NK-92 treated with Interleukin-12 subunit alpha and Interleukin-12 subunit beta, amount 100 ng/mL, for 24 hours (cell line): Measurements from ENCODE around the gene ISCA1.

Source experiments
- DNase-seq: peaks from one replicate; lab custom pipeline; 2025; lab: John Stamatoyannopoulos, UW

ISCA1 gene

DNA sequence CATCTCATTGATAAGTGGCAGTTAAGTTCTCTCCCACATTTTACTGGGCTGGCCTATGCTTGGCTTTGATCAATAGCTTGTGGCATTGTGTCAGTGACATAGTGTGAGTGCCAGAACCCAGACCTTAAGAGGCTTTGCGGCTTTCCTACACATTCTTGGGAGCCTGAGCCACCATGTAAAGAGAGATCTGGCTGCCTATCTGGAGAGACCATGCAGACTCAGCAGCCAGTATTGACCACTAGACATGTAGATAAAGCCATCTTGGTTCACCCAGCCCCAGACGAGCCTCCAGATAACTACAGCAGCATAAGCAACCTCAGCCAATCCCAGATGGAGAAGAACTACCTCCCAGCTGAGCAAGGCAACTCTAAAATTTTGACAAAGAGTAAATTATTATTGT, 51.5 kb downstream of the ISCA1 start:
- DNase-seq = no peak

DNA sequence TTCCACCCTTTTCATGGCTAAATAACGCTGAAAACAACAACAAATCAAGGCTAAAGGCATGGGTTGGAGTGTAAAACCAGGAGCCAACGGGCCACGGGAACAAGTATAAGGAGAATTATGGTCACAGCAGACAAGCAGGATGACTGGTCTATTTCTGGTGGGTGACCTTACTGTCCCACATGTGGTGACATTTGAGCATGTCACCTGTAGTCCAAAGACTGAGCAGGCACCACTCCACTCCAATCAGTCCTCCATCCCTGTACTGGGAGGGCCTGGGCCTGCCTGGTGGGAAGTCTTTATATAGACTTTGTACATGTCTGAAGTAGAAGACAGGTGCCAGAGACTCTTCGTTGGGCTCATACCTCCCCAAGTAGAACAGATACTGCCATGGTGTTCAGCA, 59.7 kb downstream of the ISCA1 start:
- no peak for DNase-seq

DNA sequence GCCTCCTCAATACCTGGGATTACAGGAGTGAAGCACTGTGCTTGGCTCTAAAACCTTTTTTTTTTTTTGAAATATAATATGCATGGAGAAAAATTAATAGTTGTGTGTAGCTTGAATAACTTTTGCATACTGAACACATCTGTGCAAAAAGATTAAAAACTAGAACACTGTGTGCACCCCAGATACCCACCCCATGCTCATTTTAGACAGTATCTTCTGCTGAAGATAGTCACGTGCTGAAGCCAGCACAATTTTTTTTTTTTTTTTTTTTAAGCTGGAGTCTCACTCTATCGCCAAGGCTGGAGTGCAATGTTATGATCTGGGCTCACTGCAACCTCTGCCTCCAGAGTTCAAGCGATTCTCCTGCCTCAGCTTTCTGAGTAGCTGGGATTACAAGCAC, 62.7 kb downstream of the ISCA1 start:
- no peak for DNase-seq

DNA sequence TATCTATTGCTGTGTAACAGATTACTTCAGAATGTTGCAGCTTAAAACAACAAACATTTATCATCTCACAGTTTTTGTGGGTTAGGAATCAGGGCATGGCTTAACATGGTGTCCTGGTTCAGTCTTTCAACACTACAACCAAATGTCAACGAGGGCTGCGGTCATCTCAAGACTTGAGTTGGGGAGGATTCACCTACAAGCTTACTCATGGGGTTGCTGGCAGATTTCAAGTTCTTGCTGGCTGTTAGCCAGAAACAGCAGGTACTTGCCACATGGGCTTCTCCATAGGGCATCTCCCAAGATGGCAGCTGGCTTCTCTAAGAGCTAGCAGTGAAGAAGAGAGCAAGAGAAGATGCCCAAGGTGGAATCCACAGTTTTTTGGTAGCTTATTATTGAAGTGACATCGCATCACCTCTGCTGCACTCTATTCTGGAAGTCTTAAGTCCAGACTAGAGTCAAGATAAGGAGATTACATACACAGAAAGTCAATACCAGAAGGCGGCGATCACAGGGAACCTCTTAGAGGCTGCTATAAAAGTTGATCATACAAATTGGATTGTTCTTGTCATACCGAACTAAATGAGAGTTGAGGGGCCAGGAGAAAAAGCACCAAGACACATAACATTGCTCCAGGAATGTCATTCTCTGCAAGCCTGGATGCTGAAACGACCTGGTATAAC, 65.1 kb downstream of the ISCA1 start:
- no peak for DNase-seq
